Calu3 (cell line): Measurements from ENCODE around the gene GPR180. TPM values are rescaled to one million over a fixed set of nuclear protein-coding genes. Genes with fewer than 3 reads are reported as not detected.

Experiments used
- BruUV-seq: library from RNA; stranded (reverse); fragments of 400-500 nt; replicated peaks from 2 replicates; lab custom pipeline; 2021; lab: Mats Ljungman, UMichigan
- CTCF ChIA-PET: fragments of 300-600 bp; sonication (Branson Sonifier 250); formaldehyde crosslinking; loops from one replicate; lab custom pipeline; 2022; ENCODE audit warnings: antibody characterized with exemption; lab: Charles Lee
- DNase-seq: peaks from one replicate; pipeline ENCODE4 v3.0.0; 2022
- H3K27ac Mint-ChIP-seq: one replicate; pipeline ENCODE4 v1.8.0; 2022; ENCODE audit warnings: mixed read lengths; ENCODE audit not compliant: unreplicated experiment
- H3K27me3 Mint-ChIP-seq: one replicate; pipeline ENCODE4 v1.8.0; 2022; ENCODE audit warnings: mixed read lengths; ENCODE audit not compliant: unreplicated experiment
- H3K36me3 Mint-ChIP-seq: one replicate; pipeline ENCODE4 v1.8.0; 2022; ENCODE audit warnings: mild to moderate bottlenecking, moderate library complexity, mixed read lengths; ENCODE audit not compliant: insufficient read depth, unreplicated experiment
- H3K4me1 Mint-ChIP-seq: one replicate; pipeline ENCODE4 v1.8.0; 2022; ENCODE audit warnings: mild to moderate bottlenecking, low read depth, mixed read lengths; ENCODE audit not compliant: unreplicated experiment
- H3K4me3 Mint-ChIP-seq: one replicate; pipeline ENCODE4 v1.8.0; 2022; ENCODE audit warnings: mild to moderate bottlenecking, low read depth, moderate library complexity, mixed read lengths; ENCODE audit not compliant: unreplicated experiment
- H3K9me3 Mint-ChIP-seq: one replicate; pipeline ENCODE4 v1.8.0; 2022; ENCODE audit warnings: low read depth, mixed read lengths; ENCODE audit not compliant: unreplicated experiment
- CTCF ChIP-seq: fragments of 200-600 bp; IDR thresholded peaks from one replicate; pipeline ENCODE4 v1.8.0; 2022; ENCODE audit warnings: antibody characterized with exemption; ENCODE audit not compliant: unreplicated experiment
- intact Hi-C: fragments of 100-400 bp; cut with micrococcal nuclease; formaldehyde crosslinking; loops from one replicate; pipeline ENCODE4 v1.10.0; 2022; ENCODE audit not compliant: unreplicated experiment
- total RNA-seq: library from RNA; stranded (reverse); gene quantifications from 2 replicates; pipeline ENCODE4 v1.2.3, GENCODE V29; 2022

GPR180 gene
- total RNA-seq, 1 experiment from 2014 or later: 3.4 TPM

DNA sequence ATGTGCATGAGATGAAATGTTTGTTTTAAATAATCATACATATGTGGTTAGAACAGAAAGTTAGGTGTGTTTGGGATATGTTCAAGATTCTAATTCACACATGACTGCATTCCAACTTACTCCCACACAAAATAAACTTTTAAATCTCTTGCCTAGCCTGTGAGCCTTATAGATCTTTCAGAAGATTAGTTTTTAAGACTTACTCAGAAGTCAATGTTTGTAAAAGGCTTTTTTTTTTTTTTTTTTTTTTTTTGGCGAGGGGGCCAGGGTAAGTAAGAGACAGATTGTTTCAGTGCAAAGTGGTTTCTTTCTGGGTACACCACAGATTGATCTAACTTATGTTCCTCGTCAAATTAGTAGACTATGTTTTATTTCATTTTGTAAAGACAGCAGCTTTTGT is 39.1 kb downstream of the GPR180 start:
- CTCF ChIA-PET: no interaction called here
- no peak for TF ChIP-seq CTCF
- BruUV-seq: no TSS peak
- Mint-ChIP-seq H3K4me1 (no peaks in the 10 kb centered on the region), H3K27ac (no peak overlapping the region), H3K4me3 (no peak overlapping the region), H3K9me3 (no peaks in the 10 kb centered on the region), H3K27me3 (no peaks in the 10 kb centered on the region), H3K36me3 (no peaks in the 10 kb centered on the region)
- intact Hi-C loops: no loop called here
- no peak for DNase-seq

DNA sequence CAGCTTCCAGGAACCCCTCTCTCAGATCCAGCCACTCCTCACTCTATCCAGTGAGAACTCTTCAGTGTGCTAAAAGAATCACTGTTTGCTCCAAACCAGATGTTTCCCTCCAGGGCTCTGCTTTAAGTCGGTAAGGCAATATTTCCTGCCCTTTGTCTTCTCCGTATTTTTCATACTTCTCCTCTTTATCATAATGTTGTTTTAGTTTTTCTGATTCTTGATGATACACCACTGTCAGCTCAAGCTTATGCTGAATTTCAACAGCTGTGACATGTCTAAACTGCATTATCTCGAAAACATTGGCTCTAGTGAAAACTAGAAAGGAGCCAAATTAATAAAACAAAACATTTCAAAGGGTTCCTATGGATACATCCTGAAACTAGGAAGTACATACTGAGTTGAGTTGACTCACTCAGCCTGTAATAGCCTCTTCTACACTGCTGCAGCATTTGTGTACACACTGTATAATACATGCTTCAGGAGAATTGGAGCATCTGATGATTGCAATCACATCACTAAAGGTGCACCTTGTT is 39.8 kb downstream of the GPR180 start:
- DNase-seq: no peak
- H3K9me3 Mint-ChIP-seq: no peaks in the 10 kb centered on the region
- BruUV-seq: no TSS peak
- CTCF ChIA-PET: no interaction called here
- no peak overlapping the region for H3K4me3 Mint-ChIP-seq
- H3K27me3 Mint-ChIP-seq: no peaks in the 10 kb centered on the region
- no peaks in the 10 kb centered on the region for H3K36me3 Mint-ChIP-seq
- H3K4me1 Mint-ChIP-seq: no peaks in the 10 kb centered on the region
- no peak for TF ChIP-seq CTCF
- no peak overlapping the region for H3K27ac Mint-ChIP-seq
- intact Hi-C loops: no loop called here

GRCh38 chr13:94646904-94647303 is 45.2 kb downstream of the GPR180 start:
- CTCF ChIA-PET: no interaction called here
- H3K4me3 Mint-ChIP-seq: no peak overlapping the region
- H3K9me3 Mint-ChIP-seq: no peaks in the 10 kb centered on the region
- no peak for DNase-seq
- no TSS peak for BruUV-seq
- H3K4me1 Mint-ChIP-seq: no peaks in the 10 kb centered on the region
- intact Hi-C loops: no loop called here
- H3K36me3 Mint-ChIP-seq: no peaks in the 10 kb centered on the region
- no peak for TF ChIP-seq CTCF
- no peak overlapping the region for H3K27ac Mint-ChIP-seq
- no peaks in the 10 kb centered on the region for H3K27me3 Mint-ChIP-seq

- H3K27me3 Mint-ChIP-seq: no peaks in the 10 kb centered on the region
- no peaks in the 10 kb centered on the region for H3K4me1 Mint-ChIP-seq
- H3K36me3 Mint-ChIP-seq: no peaks in the 10 kb centered on the region
- DNase-seq: no peak
- TF ChIP-seq CTCF: no peak
- H3K27ac Mint-ChIP-seq: no peak overlapping the region
- no peak overlapping the region for H3K4me3 Mint-ChIP-seq
- intact Hi-C loops: no loop called here
- CTCF ChIA-PET: no interaction called here
- H3K9me3 Mint-ChIP-seq: no peaks in the 10 kb centered on the region
- no TSS peak for BruUV-seq
Observed at GRCh38 chr13:94656176-94656575, 54.5 kb downstream of the GPR180 start.
